ENCODE data around the gene PCNX2.

The PCNX2 gene

DNA sequence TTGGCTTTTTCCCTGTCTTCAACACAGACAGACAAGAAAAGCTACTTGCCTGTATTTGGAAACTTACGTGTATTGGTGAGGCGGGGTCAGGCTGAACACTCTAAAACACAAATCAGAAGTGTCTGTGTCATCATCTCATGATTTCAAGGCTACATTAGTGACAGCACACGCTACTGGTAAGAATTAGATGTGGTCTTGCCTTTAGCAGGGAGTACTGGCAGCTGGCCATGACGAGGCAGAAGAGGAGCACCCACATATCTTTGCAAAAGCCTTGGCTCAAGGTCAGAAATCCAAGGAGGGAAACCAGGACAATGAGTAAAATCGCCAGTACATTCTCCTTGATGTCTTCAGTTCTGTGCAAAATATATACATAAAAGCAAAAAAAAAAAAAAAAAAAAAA lies 77.7 kb downstream of the PCNX2 start:
- no peak overlapping the region for H3K4me3 ChIP-seq (replicated peaks; ENCODE audit: low read depth, low read length)
- no peak for TF ChIP-seq CTCF (IDR thresholded peaks at IDR 0.05; ENCODE audit: insufficient read depth, low read length, poor library complexity, severe bottlenecking)
- DNase-seq (ENCODE audit: extremely low read depth, insufficient read length): no peak
- peaks cover 1% of the 10 kb centered on the region; the same call in 1 of the 2 replicates for H3K36me3 ChIP-seq (ENCODE audit: control insufficient read depth, insufficient read depth, low read length)
- no peaks in the 10 kb centered on the region for H3K27me3 ChIP-seq (replicated peaks; ENCODE audit: control insufficient read depth, insufficient read depth, low read length)

- Histone ChIP-seq H3K36me3 (ENCODE audit: control insufficient read depth, insufficient read depth, low read length) (peaks cover 2% of the 10 kb centered on the region), H3K4me3 (replicated peaks; ENCODE audit: low read depth, low read length) (no peak overlapping the region), H3K27me3 (replicated peaks; ENCODE audit: control insufficient read depth, insufficient read depth, low read length) (no peaks in the 10 kb centered on the region)
- DNase-seq (ENCODE audit: extremely low read depth, insufficient read length): no peak
- no peak for TF ChIP-seq CTCF (IDR thresholded peaks at IDR 0.05; ENCODE audit: insufficient read depth, low read length, poor library complexity, severe bottlenecking)
These were observed 79.5 kb downstream of the PCNX2 start for GRCh38 chr1:233216009-233216408.

DNA sequence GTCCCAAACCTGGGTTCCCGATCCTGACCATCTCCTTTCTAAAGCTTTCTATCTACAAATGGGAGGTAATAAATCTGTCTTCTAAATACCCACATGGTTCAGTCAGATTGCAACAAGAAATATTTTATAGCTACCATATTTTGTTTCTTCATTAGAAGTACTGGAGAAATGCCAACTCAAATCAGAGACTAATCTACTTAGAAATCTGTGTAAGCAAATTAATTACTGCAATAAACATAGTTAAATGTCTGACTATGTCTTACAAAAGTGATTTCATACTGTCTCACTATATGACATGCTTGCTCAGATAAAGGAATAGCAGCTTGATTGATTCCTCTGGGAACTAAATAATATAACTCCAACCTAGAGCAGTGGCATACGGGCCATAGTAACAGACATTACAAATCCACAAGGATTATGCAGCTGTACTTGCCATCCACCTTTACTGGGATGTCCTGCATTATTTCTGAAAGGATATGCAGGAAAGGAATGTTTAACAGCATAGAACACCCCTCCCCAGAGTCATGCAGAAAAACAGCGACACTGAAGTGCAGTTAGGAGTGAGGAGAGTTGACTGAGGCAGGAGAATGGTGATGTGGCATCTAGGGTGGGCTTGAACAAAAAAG lies 80.3 kb downstream of the PCNX2 start:
- Histone ChIP-seq H3K36me3 (ENCODE audit: control insufficient read depth, insufficient read depth, low read length) (peaks cover 4% of the 10 kb centered on the region), H3K27me3 (replicated peaks; ENCODE audit: control insufficient read depth, insufficient read depth, low read length) (no peaks in the 10 kb centered on the region), H3K4me3 (replicated peaks; ENCODE audit: low read depth, low read length) (no peak overlapping the region)
- no peak for TF ChIP-seq CTCF (IDR thresholded peaks at IDR 0.05; ENCODE audit: insufficient read depth, low read length, poor library complexity, severe bottlenecking)
- DNase-seq (ENCODE audit: extremely low read depth, insufficient read length): no peak

- no peak for DNase-seq (ENCODE audit: extremely low read depth, insufficient read length)
- Histone ChIP-seq H3K36me3 (ENCODE audit: control insufficient read depth, insufficient read depth, low read length) (peaks cover 2% of the 10 kb centered on the region), H3K4me3 (replicated peaks; ENCODE audit: low read depth, low read length) (no peak overlapping the region), H3K27me3 (replicated peaks; ENCODE audit: control insufficient read depth, insufficient read depth, low read length) (no peaks in the 10 kb centered on the region)
- no peak for TF ChIP-seq CTCF (IDR thresholded peaks at IDR 0.05; ENCODE audit: insufficient read depth, low read length, poor library complexity, severe bottlenecking)
These were observed 83.9 kb downstream of the PCNX2 start for GRCh38 chr1:233211595-233211994.

- Histone ChIP-seq H3K4me3 (replicated peaks; ENCODE audit: low read depth, low read length) (no peak overlapping the region), H3K36me3 (ENCODE audit: control insufficient read depth, insufficient read depth, low read length) (peaks cover 2% of the 10 kb centered on the region), H3K27me3 (replicated peaks; ENCODE audit: control insufficient read depth, insufficient read depth, low read length) (no peaks in the 10 kb centered on the region)
- no peak for TF ChIP-seq CTCF (IDR thresholded peaks at IDR 0.05; ENCODE audit: insufficient read depth, low read length, poor library complexity, severe bottlenecking)
- DNase-seq (ENCODE audit: extremely low read depth, insufficient read length): no peak
These were observed 84.4 kb downstream of the PCNX2 start for GRCh38 chr1:233211106-233211505.

- H3K36me3 ChIP-seq (ENCODE audit: control insufficient read depth, insufficient read depth, low read length): peaks cover 2% of the 10 kb centered on the region
- no peak for TF ChIP-seq CTCF (IDR thresholded peaks at IDR 0.05; ENCODE audit: insufficient read depth, low read length, poor library complexity, severe bottlenecking)
- H3K27me3 ChIP-seq (replicated peaks; ENCODE audit: control insufficient read depth, insufficient read depth, low read length): no peaks in the 10 kb centered on the region
- DNase-seq (ENCODE audit: extremely low read depth, insufficient read length): no peak
- no peak overlapping the region for H3K4me3 ChIP-seq (replicated peaks; ENCODE audit: low read depth, low read length)
These were observed 86.0 kb downstream of the PCNX2 start for GRCh38 chr1:233209481-233209880.

All from GM06990 (cell line).